GM13977 (cell line): Measurements from ENCODE around the gene TRIM54.

Experiments used
- DNase-seq: peaks from one replicate; pipeline ENCODE4 v3.0.0; 2012; ENCODE audit warnings: low spot score
- in situ Hi-C: fragments of 300-500 bp; cut with MboI; formaldehyde crosslinking; loops from one replicate; pipeline ENCODE4 v1.12.0; 2022; ENCODE audit warnings: low sequenced_read_pairs, low pct_unique_long_range_greater_than_20kb, mixed read lengths, inconsistent platforms; ENCODE audit not compliant: unreplicated experiment
- TF ChIP-seq, protein P1 (sequence below): IDR thresholded peaks from 2 replicates; pipeline ENCODE4 v1.5.1; 2012; ENCODE audit warnings: mild to moderate bottlenecking, control low read depth; ENCODE audit not compliant: insufficient read depth; ENCODE audit errors: extremely low read depth, missing control alignments

Gene TRIM54

DNA sequence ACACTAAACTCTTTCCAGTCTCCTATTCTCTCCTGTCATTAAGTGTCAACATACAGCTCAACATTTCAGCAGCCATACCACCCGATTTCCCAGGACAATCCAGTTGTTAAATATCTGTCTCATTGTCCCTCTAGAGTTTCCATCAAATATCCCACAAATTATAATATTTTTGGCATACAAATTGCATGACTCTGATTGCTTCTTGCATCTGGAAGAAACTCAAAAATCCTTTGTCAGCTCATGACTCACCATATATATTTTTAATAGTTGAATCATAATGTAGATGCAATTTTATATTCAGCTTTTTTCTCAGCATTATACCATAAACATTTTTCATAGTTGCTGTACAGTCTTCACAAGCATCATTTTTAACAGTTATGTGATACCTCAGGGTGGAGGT is 26.6 kb upstream of the TRIM54 start:
- TF ChIP-seq, protein P1, sequence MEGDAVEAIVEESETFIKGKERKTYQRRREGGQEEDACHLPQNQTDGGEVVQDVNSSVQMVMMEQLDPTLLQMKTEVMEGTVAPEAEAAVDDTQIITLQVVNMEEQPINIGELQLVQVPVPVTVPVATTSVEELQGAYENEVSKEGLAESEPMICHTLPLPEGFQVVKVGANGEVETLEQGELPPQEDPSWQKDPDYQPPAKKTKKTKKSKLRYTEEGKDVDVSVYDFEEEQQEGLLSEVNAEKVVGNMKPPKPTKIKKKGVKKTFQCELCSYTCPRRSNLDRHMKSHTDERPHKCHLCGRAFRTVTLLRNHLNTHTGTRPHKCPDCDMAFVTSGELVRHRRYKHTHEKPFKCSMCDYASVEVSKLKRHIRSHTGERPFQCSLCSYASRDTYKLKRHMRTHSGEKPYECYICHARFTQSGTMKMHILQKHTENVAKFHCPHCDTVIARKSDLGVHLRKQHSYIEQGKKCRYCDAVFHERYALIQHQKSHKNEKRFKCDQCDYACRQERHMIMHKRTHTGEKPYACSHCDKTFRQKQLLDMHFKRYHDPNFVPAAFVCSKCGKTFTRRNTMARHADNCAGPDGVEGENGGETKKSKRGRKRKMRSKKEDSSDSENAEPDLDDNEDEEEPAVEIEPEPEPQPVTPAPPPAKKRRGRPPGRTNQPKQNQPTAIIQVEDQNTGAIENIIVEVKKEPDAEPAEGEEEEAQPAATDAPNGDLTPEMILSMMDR, result no peak
- in situ Hi-C loops, result no loop called here
- DNase-seq, result no peak

DNA sequence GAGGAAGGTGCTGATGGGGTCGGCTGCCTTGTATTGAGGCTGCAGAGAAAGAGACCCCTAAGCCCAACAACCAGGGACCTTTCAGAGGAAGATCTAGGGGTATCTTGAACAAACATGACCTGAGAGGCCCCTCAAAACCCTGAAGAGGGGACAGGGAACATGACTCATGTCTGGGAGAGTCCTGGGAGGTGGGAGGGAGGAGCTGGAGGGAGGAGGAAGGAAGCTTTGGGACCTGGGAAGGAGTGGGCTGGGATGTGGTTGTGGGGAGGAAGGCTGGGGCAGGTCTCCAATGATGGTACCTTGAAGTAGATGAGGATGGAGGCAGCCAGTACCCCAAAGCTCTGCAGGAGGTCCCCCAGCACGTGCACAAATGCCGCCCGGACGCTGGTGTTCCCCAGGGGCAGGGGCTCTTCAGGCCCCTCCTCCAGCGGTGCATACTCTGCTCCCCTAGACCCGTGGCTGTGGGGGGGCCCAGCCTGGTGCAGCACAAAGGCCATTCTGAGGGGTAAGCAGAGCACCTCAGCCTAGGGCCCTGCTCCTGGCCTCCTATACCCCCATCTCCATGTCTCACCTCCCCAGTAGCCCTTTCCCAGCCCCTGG is 25.3 kb upstream of the TRIM54 start:
- in situ Hi-C loops, result no loop called here
- TF ChIP-seq, protein P1, result no peak
- no peak for DNase-seq

DNA sequence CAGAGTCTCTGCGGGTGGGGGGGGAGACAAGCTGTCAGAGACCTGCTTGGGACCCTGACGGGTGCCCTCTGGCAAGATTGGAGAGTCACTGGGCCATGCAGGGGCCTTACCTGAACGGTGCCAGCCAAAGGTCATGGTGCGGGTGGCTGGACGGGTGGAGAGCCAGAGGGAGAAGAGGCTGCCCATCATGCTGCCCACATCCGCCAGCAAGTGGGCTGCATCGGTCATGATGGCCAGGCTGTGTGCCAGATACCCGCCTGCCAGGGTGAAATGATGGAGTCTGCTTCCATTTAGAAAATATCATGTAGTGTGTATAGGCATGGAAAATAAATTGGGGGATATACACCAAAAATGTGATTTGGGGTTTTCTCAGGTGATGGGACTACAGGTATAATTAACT is 24.2 kb upstream of the TRIM54 start:
- in situ Hi-C loops, result no loop called here
- no peak for DNase-seq
- TF ChIP-seq, protein P1, result no peak

DNA sequence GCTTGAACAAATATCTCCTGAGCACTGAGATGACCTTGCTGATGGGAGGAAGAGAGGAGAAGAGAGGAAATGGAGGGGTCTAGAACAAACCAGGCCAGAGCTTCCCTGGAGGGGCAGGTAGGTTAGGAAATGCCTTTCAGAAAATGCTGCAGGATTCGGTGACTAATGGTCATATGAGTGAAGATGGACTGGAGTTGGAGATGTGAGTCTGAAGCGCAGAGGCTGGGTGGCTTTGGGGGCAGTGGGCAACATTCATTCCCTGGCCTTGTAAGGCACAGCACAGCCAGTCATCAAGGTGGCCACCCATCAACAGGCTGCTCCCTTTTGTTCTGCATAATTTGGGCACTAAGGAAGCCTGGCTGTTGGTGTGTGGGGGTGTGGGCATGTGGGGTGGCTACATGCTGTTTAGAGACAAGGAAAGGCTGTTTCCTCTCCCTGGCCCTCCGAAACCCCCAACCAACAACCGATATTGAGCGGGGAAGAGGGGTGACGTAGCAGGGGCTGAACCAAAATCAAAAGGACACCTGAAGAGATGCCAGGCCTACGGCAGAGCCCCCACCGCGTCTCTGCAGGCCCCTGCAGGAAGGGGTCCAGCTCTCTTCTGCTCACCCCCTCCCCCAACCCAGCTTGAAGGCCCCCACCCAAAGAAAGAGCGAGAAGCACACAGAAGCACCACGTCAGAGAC is 20.8 kb upstream of the TRIM54 start:
- in situ Hi-C loops, result no loop called here
- TF ChIP-seq, protein P1, result no peak
- no peak for DNase-seq

DNA sequence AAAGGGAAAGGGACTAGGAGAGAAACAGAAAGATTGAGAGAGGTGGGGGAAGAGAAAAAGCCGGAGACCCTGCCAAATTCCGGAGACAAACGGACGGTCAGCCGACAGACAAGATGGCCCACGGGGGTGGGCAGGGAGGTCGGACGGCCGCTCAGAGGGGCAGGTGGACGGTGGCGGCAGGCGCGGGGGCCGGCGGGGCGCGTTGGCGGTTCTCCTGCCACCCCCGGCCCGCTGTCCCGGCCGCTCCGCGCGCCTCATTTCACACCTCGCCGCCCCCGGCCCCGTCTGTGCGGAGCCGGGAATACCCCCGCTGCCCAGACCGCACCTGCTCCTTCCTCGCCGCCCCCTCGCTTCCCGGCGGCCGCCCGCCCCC is 20.3 kb upstream of the TRIM54 start:
- DNase-seq, result no peak
- TF ChIP-seq, protein P1, result no peak
- in situ Hi-C loops, result no loop called here

DNA sequence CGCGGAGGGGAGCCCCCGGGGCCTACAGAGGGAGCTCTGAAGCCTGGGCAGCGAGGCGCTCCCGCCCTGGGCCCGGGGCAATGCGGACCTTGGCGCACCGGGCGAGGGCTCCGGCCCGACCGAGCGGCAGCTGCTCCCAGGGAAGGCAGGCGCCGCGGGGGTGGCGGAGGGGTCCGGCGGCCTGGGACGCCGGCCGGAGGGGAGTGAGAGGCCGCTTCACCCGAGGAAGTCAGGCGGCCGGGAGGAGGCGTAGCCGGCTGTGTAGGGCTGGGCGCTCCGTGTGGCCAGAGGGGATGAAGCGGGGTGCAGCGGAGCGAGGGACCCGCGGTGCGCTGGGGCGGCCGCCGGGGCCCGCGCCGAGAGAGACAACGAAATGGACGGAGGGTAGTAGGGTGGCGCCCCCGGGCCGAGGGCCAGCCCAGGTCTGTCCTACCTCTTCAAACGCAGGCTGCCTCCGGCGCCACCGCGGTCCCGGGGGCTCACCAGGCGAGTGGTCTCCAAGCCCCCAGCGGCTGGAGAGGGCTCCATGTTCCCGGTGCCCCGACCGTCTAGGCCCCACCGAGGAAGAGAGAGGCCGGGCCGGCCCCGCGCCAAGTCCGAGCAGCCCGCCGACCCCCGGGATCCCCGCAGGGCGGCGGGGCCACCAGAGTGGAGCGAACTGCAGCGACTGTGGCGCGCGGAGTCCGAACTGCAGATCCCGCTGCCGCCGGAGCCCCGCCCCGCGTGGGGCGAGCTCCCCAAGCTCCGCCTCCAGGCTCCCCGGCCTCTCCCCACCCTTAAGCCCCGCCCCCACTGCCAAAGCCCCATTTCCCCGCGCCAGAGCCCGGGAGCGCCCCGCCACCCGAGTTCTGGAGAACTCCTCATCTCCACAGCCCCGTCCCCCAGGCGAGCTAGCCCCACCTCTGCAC is 19.6 kb upstream of the TRIM54 start, which contains the start of gene SLC30A3:
Gene SLC30A3, minus strand, starts transcription at position 669 of the 908 bp plus-strand sequence. Its CDS starts 141 bp downstream, at position 528.
- in situ Hi-C loops, result no loop called here
- DNase-seq, result peak; percentile 93
- TF ChIP-seq, protein P1, result no peak
